Mucosa of descending colon (tissue), 3 donors: ENCODE results near the gene KISS1R. TPM values are rescaled to one million over a fixed set of nuclear protein-coding genes. Genes with fewer than 3 reads are reported as not detected.

Experiments used
- ATAC-seq: fragments of 200-7000 bp; cut with Tn5 transposase; one replicate; pipeline ENCODE4 v1.9.1; 2020; ENCODE audit warnings: mild to moderate bottlenecking, moderate library complexity
- DNase-seq, 3 donors: peaks; one replicate each; pipeline ENCODE4 v3.0.0-alpha.2; 2020
- H3K36me3 ChIP-seq: fragments of 200-600 bp; one replicate; pipeline ENCODE4 v1.8.0; 2021; ENCODE audit warnings: low read depth, mild to moderate bottlenecking
- H3K4me1 ChIP-seq: fragments of 200-600 bp; one replicate; pipeline ENCODE4 v1.8.0; 2021; ENCODE audit warnings: low read depth, mild to moderate bottlenecking
- H3K4me3 ChIP-seq: fragments of 200-600 bp; one replicate; pipeline ENCODE4 v1.8.0; 2021; ENCODE audit warnings: mild to moderate bottlenecking
- H3K9me3 ChIP-seq: fragments of 200-600 bp; one replicate; pipeline ENCODE4 v1.8.0; 2021; ENCODE audit warnings: mild to moderate bottlenecking
- intact Hi-C, 2 donors: fragments of 100-400 bp; cut with DNase I in 1 of 2; cut with micrococcal nuclease in 1 of 2; formaldehyde crosslinking; loops; one replicate each; pipeline versions ENCODE4 v1.11.0 to v1.11.1; 2022; cut with DNase I, micrococcal nuclease
- total RNA-seq, 3 donors: library from RNA; stranded (reverse); fragmentation: NEBNext Ultra II Directional in 2 of 3; extraction: Animal tissue kit (Norgen Biotek cat#: 25700) in 2 of 3; gene quantifications; one replicate each; pipeline versions ENCODE4 v1.2.1 to v1.2.4, GENCODE V29; 2021 to 2023
- TF ChIP-seq, protein P1 (sequence below): fragments of 200-600 bp; IDR thresholded peaks from one replicate; pipeline ENCODE4 v1.8.0; 2022; ENCODE audit warnings: antibody characterized with exemption, mild to moderate bottlenecking
- donor health status: DM: no; HTN: no; CAD: no; lungs with moderate emphysema.
- donor health status: DM: no; HTN: no; CAD: no.
- donor health status: DM: no; HTN: yes; CAD: no.

KISS1R gene
- total RNA-seq, 3 donors from 2014 or later, result not detected

DNA sequence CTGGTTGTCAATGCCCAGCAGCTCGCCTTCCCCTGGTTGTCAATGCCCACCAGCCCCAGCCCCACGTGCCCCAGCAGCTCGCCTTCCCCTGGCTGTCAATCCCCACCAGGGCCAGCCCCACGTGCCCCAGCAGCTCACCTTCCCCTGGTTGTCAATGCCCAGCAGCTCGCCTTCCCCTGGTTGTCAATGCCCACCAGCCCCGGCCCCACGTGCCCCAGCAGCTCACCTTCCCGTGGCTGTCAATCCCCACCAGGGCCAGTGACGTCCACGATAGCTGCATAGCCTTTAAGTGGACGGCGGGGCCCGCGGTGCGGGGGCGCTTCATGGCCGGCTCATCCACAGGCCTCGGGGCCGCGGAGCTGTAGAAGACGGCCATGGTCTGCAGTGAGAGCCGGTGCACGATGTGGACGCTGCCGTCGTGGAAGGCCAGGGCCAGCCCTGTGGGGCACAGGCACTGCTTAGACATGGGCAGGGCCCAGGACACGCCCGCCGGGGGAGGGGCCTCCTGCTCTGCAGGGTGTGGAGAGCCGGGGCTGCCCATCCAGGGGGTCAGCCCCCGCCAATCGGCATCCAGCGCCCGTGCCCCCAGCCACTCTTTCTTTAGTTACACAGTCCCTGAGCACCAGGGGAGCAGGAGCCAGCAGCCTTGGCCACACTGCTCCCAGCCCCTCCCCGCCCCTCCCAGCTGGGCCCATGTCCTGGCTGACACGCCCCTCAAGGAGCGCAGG lies 37.3 kb upstream of the KISS1R start:
- DNase-seq, result peak in 1 of 3 donors; percentile 52
- Histone ChIP-seq H3K4me3 (no peak overlapping the region), H3K4me1 (no peaks in the 10 kb centered on the region), H3K36me3 (peaks cover 4% of the 10 kb centered on the region), H3K9me3 (no peaks in the 10 kb centered on the region)
- TF ChIP-seq, protein P1, sequence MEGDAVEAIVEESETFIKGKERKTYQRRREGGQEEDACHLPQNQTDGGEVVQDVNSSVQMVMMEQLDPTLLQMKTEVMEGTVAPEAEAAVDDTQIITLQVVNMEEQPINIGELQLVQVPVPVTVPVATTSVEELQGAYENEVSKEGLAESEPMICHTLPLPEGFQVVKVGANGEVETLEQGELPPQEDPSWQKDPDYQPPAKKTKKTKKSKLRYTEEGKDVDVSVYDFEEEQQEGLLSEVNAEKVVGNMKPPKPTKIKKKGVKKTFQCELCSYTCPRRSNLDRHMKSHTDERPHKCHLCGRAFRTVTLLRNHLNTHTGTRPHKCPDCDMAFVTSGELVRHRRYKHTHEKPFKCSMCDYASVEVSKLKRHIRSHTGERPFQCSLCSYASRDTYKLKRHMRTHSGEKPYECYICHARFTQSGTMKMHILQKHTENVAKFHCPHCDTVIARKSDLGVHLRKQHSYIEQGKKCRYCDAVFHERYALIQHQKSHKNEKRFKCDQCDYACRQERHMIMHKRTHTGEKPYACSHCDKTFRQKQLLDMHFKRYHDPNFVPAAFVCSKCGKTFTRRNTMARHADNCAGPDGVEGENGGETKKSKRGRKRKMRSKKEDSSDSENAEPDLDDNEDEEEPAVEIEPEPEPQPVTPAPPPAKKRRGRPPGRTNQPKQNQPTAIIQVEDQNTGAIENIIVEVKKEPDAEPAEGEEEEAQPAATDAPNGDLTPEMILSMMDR, result no peak
- intact Hi-C loops, result no loop called here
- peak; percentile 45 for ATAC-seq

DNA sequence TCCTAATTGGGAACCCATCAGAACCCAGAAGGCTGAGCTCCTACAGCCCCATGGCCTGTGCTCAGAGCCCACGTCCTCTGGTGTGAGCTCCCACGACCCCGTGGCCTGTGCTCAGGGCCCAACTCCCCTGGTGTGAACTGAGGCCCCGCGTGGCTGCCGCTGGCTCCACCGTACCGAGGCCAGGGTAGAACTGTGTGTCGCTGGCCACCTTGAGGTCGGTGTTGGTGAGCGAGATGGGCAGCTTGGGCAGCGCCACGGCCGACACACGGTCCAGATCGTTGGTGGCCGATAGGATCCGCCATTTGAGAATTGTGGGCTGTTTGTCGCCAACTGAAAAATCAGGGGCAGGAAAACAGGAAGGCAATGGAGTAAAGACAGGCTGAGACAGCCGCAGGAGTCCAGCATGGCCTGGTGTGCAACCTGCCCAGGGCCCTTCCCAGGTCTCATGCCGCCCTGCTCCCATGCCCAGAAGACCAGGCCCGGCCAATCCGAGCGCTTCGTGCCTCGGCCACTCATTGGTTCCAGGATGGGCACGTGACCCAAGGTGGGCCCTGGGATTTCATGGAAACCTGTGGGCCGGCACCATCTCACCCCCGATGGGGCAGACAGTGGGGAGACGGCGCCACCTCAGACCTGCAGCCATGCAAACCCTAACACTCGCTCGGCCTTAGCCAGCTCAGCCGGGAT lies 35.6 kb upstream of the KISS1R start:
- TF ChIP-seq, protein P1, result no peak
- no peak overlapping the region for H3K4me3 ChIP-seq
- no peak for ATAC-seq
- peaks cover 4% of the 10 kb centered on the region for H3K36me3 ChIP-seq
- no peaks in the 10 kb centered on the region for H3K4me1 ChIP-seq
- intact Hi-C loops, result no loop called here
- H3K9me3 ChIP-seq, result no peaks in the 10 kb centered on the region
- DNase-seq, result no peak

DNA sequence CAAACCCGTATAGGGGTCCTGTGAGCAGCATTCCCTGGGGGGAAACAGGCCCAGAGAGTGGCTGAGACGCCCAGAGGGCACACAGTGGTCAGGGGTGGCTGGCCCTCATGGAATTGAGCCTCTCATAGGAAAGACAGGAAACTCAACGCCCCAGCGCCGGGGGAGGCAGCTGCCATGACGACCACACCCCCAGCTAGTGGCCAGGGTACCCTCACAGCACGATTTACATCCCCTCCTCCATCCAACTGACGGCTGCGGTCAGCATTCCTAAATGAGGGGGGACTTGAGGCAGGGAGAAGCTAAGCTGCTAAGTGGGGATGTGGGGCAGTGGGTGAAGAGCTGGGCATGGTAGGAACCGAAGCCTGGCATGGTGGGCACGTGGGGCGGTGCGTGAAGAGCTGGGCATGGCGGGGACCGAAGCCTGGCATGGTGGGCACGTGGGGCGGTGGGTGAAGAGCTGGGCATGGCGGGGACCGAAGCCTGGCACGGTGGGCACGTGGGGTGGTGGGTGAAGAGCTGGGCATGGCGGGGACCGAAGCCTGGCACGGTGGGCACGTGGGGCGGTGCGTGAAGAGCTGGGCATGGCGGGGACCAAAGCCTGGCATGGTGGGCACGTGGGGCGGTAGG lies 34.1 kb upstream of the KISS1R start:
- TF ChIP-seq, protein P1, result no peak
- no peaks in the 10 kb centered on the region for H3K4me1 ChIP-seq
- ATAC-seq (no peak), DNase-seq (no peak)
- intact Hi-C loops, result no loop called here
- no peak overlapping the region for H3K4me3 ChIP-seq
- peaks cover 4% of the 10 kb centered on the region for H3K36me3 ChIP-seq
- H3K9me3 ChIP-seq, result no peaks in the 10 kb centered on the region

DNA sequence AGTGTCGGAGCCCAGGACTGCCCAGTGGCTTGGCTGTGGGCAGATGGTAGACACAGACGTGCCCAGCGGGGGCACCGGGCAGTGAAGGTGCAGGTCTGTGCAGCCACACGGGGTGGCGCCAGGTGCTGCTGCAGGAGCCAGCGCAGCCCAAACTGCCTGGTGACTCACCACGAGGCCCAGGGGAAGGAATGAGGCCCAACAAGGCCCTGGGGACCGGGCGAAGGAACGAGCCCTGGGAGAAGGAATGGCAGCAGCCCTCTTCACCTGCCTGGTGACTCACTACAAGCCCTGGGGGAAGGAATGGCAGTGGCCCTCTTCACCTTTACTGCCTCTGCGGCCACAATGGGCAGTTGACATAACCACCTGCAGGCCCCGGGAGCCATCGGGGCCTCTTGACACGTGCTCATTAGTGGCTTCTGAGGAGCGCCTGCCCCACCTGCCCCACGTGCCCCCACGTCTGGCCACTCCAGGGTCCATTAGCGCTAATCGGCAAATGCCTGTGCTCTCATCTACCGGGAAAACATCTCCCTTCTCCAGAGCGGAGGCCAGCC lies 33.4 kb upstream of the KISS1R start:
- Histone ChIP-seq H3K9me3 (no peaks in the 10 kb centered on the region), H3K36me3 (peaks cover 4% of the 10 kb centered on the region), H3K4me3 (no peak overlapping the region), H3K4me1 (no peaks in the 10 kb centered on the region)
- no peak for ATAC-seq
- DNase-seq, result no peak
- intact Hi-C loops, result no loop called here
- TF ChIP-seq, protein P1, result no peak

DNA sequence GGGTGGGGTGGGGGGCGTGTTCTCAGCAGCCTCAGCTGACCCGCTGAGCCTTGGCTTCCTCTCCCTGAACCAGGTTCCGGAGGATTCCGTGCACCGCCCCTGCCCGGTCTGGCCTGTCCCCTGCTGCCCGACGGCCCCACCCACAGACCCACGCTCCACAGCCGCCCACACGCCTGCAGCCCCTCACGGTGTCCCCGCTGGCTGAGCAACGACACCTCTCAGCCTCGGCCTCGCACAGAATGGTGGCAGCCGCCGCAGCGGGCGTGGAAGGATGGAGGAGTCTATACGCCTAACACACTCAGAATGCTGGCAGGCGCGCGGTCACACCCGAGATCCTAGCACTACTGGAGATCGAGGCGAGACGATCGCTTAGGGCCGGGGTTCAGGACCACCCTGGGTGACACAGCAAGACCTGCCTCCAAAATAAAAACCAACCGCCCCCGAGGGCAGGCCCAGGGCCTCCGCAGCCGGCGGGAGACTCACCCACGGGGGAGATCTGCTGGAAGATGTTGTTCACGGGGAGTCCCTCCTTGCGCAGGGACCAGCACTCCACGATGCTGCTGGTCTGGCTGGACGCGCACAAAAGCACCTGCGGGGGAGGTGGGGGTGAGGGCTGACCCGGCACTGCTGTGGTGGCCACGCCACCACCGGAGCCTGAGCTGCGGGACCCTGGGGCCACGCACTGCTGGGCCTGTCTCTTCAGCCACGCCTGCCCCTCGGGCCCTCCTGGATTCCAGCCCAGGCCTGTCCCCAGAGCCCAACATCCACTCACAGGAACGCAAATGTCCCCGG lies 32.5 kb upstream of the KISS1R start:
- H3K9me3 ChIP-seq, result no peaks in the 10 kb centered on the region
- no peaks in the 10 kb centered on the region for H3K4me1 ChIP-seq
- TF ChIP-seq, protein P1, result no peak
- intact Hi-C loops, result no loop called here
- DNase-seq (no peak), ATAC-seq (no peak)
- no peak overlapping the region for H3K4me3 ChIP-seq
- H3K36me3 ChIP-seq, result peaks cover 5% of the 10 kb centered on the region
